Thyroid gland (tissue), 4 donors: ENCODE data around the gene ZNF789.
"Not testable (repeated sequence)": the region's sequence is repeated elsewhere in the genome, so short reads cannot be mapped to it uniquely, and the experiment has no call there.

Experiments used
- POLR2A ChIP-seq, 2 donors: fragments of 450-650 bp; IDR thresholded peaks; one replicate each; pipeline ENCODE4 v1.6.1; 2017; ENCODE audit warnings: antibody characterized with exemption in 2 of 2, mild to moderate bottlenecking in 2 of 2, moderate library complexity in 1 of 2
- TF ChIP-seq, protein P1 (sequence below), 6 experiments: fragments of 200-600 bp in 3 of 6; fragments of 450-650 bp in 3 of 6; sonication (generic) in 3 of 6; IDR thresholded peaks; one replicate each; pipeline ENCODE4 v1.5.1; 2016 to 2019; ENCODE audit warnings: antibody characterized with exemption in 6 of 6, mild to moderate bottlenecking in 2 of 6, inconsistent platforms in 1 of 6, moderate library complexity in 1 of 6

DNA sequence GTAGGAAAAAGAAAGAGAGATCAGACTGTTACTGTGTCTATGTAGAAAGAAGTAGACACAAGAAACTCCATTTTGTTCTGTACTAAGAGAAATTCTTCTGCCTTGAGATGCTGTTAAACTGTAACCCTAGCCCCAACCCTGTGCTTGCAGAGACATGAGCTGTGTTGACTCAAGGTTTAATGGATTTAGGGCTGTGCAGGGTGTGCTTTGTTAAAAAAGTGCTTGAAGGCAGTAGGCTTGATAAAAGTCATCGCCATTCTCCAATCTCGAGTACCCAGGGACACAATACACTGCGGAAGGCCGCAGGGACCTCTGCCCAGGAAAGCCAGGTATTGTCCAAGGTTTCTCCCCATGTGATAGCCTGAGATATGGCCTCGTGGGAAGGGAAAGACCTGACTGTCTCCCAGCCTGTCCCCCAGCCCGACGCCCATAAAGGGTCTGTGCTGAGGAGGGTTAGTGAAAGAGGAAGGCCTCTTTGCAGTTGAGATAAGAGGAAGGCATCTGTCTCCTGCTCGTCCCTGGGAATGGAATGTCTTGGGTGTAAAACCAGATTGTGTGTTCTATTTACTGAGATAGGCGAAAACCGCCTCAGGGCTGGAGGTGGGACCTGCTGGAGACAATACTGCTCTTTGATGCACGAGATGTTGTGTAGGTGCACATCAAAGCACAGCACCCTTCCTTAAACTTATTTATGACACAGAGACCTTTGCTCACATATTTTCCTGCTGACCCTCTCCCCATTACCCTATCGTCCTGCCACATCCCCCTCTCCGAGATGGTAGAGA lies 40.7 kb upstream of the ZNF789 start:
- TF ChIP-seq, protein P1, sequence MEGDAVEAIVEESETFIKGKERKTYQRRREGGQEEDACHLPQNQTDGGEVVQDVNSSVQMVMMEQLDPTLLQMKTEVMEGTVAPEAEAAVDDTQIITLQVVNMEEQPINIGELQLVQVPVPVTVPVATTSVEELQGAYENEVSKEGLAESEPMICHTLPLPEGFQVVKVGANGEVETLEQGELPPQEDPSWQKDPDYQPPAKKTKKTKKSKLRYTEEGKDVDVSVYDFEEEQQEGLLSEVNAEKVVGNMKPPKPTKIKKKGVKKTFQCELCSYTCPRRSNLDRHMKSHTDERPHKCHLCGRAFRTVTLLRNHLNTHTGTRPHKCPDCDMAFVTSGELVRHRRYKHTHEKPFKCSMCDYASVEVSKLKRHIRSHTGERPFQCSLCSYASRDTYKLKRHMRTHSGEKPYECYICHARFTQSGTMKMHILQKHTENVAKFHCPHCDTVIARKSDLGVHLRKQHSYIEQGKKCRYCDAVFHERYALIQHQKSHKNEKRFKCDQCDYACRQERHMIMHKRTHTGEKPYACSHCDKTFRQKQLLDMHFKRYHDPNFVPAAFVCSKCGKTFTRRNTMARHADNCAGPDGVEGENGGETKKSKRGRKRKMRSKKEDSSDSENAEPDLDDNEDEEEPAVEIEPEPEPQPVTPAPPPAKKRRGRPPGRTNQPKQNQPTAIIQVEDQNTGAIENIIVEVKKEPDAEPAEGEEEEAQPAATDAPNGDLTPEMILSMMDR (IDR thresholded peaks at IDR 0.05) = not testable (repeated sequence)
- not testable (repeated sequence) for TF ChIP-seq POLR2A (IDR thresholded peaks at IDR 0.05)
